ENCODE results near the gene INTS3.

DNA sequence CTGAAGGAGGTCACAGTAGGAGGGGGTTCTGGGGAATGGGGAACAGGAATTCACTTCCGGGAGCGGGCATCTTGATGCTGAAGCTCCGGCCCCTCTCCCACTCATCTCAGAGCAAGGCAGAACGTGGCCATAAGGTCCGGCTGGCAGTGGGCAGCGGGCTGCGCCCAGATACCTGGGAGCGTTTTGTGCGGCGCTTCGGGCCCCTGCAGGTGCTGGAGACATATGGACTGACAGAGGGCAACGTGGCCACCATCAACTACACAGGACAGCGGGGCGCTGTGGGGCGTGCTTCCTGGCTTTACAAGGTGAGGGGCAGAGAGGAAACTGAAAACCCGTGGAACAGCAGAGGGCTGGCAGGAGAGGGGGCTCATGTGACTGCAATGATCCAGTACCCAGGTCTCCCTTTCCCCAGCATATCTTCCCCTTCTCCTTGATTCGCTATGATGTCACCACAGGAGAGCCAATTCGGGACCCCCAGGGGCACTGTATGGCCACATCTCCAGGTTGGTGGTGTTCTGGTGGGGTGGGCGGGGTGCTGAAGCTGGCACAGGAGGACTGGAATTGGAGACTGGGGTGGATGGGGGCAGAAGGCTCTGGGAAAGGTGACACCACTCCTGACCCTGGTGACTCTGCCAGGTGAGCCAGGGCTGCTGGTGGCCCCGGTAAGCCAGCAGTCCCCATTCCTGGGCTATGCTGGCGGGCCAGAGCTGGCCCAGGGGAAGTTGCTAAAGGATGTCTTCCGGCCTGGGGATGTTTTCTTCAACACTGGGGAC, 50.4 kb downstream of the INTS3 start:
- TF ChIP-seq EP300 (IDR thresholded peaks at IDR 0.05; ENCODE audit: borderline replicate concordance in 1 of 2, low read depth in 2 of 2, low read length in 2 of 2): no peak
- TF ChIP-seq, protein P1, sequence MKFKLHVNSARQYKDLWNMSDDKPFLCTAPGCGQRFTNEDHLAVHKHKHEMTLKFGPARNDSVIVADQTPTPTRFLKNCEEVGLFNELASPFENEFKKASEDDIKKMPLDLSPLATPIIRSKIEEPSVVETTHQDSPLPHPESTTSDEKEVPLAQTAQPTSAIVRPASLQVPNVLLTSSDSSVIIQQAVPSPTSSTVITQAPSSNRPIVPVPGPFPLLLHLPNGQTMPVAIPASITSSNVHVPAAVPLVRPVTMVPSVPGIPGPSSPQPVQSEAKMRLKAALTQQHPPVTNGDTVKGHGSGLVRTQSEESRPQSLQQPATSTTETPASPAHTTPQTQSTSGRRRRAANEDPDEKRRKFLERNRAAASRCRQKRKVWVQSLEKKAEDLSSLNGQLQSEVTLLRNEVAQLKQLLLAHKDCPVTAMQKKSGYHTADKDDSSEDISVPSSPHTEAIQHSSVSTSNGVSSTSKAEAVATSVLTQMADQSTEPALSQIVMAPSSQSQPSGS (IDR thresholded peaks at IDR 0.05; ENCODE audit: low read length): no peak
- TF ChIP-seq, protein P2, sequence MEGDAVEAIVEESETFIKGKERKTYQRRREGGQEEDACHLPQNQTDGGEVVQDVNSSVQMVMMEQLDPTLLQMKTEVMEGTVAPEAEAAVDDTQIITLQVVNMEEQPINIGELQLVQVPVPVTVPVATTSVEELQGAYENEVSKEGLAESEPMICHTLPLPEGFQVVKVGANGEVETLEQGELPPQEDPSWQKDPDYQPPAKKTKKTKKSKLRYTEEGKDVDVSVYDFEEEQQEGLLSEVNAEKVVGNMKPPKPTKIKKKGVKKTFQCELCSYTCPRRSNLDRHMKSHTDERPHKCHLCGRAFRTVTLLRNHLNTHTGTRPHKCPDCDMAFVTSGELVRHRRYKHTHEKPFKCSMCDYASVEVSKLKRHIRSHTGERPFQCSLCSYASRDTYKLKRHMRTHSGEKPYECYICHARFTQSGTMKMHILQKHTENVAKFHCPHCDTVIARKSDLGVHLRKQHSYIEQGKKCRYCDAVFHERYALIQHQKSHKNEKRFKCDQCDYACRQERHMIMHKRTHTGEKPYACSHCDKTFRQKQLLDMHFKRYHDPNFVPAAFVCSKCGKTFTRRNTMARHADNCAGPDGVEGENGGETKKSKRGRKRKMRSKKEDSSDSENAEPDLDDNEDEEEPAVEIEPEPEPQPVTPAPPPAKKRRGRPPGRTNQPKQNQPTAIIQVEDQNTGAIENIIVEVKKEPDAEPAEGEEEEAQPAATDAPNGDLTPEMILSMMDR (IDR thresholded peaks at IDR 0.05; ENCODE audit: control extremely low read depth in 1 of 3, insufficient read depth in 1 of 3, low read depth in 1 of 3, low read length in 3 of 3): no peak
- TF ChIP-seq, protein P3, sequence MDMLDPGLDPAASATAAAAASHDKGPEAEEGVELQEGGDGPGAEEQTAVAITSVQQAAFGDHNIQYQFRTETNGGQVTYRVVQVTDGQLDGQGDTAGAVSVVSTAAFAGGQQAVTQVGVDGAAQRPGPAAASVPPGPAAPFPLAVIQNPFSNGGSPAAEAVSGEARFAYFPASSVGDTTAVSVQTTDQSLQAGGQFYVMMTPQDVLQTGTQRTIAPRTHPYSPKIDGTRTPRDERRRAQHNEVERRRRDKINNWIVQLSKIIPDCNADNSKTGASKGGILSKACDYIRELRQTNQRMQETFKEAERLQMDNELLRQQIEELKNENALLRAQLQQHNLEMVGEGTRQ (IDR thresholded peaks at IDR 0.05; ENCODE audit: low read length): no peak
- no peak for TF ChIP-seq POLR2A (IDR thresholded peaks at IDR 0.05; ENCODE audit: control extremely low read depth in 1 of 2, low read depth in 2 of 2, low read length in 2 of 2)
- no peak for TF ChIP-seq SAP30 (IDR thresholded peaks at IDR 0.05; ENCODE audit: insufficient read depth, insufficient replicate concordance, low read length)
- no peak for TF ChIP-seq SUZ12 (IDR thresholded peaks at IDR 0.05; ENCODE audit: low read length)
- TF ChIP-seq SP1 (IDR thresholded peaks at IDR 0.05; ENCODE audit: low read depth, low read length): no peak

Data from H1 (cell line).